T-helper 2 cell treated with Interferon-gamma antibody and Interleukin-4, amounts not matched to agents 100 ng/mL and 5 ng/mL, for 36 hours (primary cell): ENCODE data around the gene ADAMTSL2. TPM values are rescaled to one million over a fixed set of nuclear protein-coding genes. Genes with fewer than 3 reads are reported as not detected.
"Not testable (repeated sequence)": the region's sequence is repeated elsewhere in the genome, so short reads cannot be mapped to it uniquely, and the experiment has no call there.

Experiments
- intact Hi-C: fragments of 100-400 bp; cut with micrococcal nuclease; formaldehyde crosslinking; loops from one replicate; pipeline ENCODE4 v1.15.1; 2023
- total RNA-seq: library from RNA; stranded (reverse); gene quantifications from 2 replicates; pipeline ENCODE4 v1.2.3, GENCODE V29; 2022

Gene ADAMTSL2
- total RNA-seq, 1 donor from 2014 or later = not detected

GRCh38 chr9:133556354-133556753 lies 21.9 kb downstream of the ADAMTSL2 start:
- intact Hi-C loops = no loop called here

GRCh38 chr9:133557581-133557980 lies 23.1 kb downstream of the ADAMTSL2 start:
- intact Hi-C loops = no loop called here

- intact Hi-C loops = no loop called here
Measured at GRCh38 chr9:133558191-133559126, 24.0 kb downstream of the ADAMTSL2 start.

- intact Hi-C loops = no loop called here
Measured at GRCh38 chr9:133560311-133560710, 25.8 kb downstream of the ADAMTSL2 start.

GRCh38 chr9:133560944-133561343 lies 26.4 kb downstream of the ADAMTSL2 start:
- intact Hi-C loops = no loop called here

- intact Hi-C loops = no loop called here
Measured at GRCh38 chr9:133561976-133562554, 27.6 kb downstream of the ADAMTSL2 start.

GRCh38 chr9:133562611-133563290 lies 28.2 kb downstream of the ADAMTSL2 start:
- intact Hi-C loops = no loop called here

GRCh38 chr9:133563291-133563796 lies 28.8 kb downstream of the ADAMTSL2 start:
- intact Hi-C loops = no loop called here

- intact Hi-C loops = not testable (repeated sequence)
Measured at GRCh38 chr9:133563814-133564213, 29.3 kb downstream of the ADAMTSL2 start.

- intact Hi-C loops = no loop called here
Measured at GRCh38 chr9:133564451-133565116, 30.1 kb downstream of the ADAMTSL2 start.

GRCh38 chr9:133566382-133566781 lies 31.9 kb downstream of the ADAMTSL2 start:
- intact Hi-C loops = no loop called here

- intact Hi-C loops = no loop called here
Measured at GRCh38 chr9:133566817-133567216, 32.3 kb downstream of the ADAMTSL2 start.

GRCh38 chr9:133568186-133568585 lies 33.7 kb downstream of the ADAMTSL2 start:
- intact Hi-C loops = no loop called here

- intact Hi-C loops = no loop called here
Measured at GRCh38 chr9:133569121-133569785, 34.7 kb downstream of the ADAMTSL2 start.

GRCh38 chr9:133569891-133570690 lies 35.6 kb downstream of the ADAMTSL2 start:
- intact Hi-C loops = no loop called here

- intact Hi-C loops = no loop called here
Measured at GRCh38 chr9:133570691-133571080, 36.2 kb downstream of the ADAMTSL2 start.

GRCh38 chr9:133571391-133571890 lies 36.9 kb downstream of the ADAMTSL2 start:
- intact Hi-C loops = no loop called here

GRCh38 chr9:133571896-133572595 lies 37.5 kb downstream of the ADAMTSL2 start:
- intact Hi-C loops = no loop called here

GRCh38 chr9:133572821-133573361 lies 38.4 kb downstream of the ADAMTSL2 start:
- intact Hi-C loops = no loop called here
